HepG2 (cell line): ENCODE data around the gene MBL2.

ENCODE experiments used
- TF ChIP-seq, protein P1 (sequence below): sonication (generic); formaldehyde crosslinking; IDR thresholded peaks from 2 replicates; pipeline ENCODE4 v1.5.0; 2020; ENCODE audit warnings: mild to moderate bottlenecking, missing genetic modification reagents
- TF ChIP-seq, protein P2 (sequence below): sonication (generic); formaldehyde crosslinking; IDR thresholded peaks from 2 replicates; pipeline ENCODE4 v1.5.0; 2020; ENCODE audit warnings: mild to moderate bottlenecking, missing genetic modification reagents, moderate library complexity

- TF ChIP-seq, protein P1, sequence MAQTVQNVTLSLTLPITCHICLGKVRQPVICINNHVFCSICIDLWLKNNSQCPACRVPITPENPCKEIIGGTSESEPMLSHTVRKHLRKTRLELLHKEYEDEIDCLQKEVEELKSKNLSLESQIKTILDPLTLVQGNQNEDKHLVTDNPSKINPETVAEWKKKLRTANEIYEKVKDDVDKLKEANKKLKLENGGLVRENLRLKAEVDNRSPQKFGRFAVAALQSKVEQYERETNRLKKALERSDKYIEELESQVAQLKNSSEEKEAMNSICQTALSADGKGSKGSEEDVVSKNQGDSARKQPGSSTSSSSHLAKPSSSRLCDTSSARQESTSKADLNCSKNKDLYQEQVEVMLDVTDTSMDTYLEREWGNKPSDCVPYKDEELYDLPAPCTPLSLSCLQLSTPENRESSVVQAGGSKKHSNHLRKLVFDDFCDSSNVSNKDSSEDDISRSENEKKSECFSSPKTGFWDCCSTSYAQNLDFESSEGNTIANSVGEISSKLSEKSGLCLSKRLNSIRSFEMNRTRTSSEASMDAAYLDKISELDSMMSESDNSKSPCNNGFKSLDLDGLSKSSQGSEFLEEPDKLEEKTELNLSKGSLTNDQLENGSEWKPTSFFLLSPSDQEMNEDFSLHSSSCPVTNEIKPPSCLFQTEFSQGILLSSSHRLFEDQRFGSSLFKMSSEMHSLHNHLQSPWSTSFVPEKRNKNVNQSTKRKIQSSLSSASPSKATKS (CRISPR knock-in tag), result no peak
- TF ChIP-seq, protein P2, sequence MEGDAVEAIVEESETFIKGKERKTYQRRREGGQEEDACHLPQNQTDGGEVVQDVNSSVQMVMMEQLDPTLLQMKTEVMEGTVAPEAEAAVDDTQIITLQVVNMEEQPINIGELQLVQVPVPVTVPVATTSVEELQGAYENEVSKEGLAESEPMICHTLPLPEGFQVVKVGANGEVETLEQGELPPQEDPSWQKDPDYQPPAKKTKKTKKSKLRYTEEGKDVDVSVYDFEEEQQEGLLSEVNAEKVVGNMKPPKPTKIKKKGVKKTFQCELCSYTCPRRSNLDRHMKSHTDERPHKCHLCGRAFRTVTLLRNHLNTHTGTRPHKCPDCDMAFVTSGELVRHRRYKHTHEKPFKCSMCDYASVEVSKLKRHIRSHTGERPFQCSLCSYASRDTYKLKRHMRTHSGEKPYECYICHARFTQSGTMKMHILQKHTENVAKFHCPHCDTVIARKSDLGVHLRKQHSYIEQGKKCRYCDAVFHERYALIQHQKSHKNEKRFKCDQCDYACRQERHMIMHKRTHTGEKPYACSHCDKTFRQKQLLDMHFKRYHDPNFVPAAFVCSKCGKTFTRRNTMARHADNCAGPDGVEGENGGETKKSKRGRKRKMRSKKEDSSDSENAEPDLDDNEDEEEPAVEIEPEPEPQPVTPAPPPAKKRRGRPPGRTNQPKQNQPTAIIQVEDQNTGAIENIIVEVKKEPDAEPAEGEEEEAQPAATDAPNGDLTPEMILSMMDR (CRISPR knock-in tag), result no peak
Observed at GRCh38 chr10:52738951-52739350, 33.6 kb downstream of the MBL2 start.
